ENCODE results near the gene ADAMTSL5.
"Not testable (repeated sequence)": the region's sequence is repeated elsewhere in the genome, so short reads cannot be mapped to it uniquely, and the experiment has no call there.

- not testable (repeated sequence) for TF ChIP-seq POLR2A (IDR thresholded peaks at IDR 0.05; ENCODE audit: low read length); GATA1 (IDR thresholded peaks at IDR 0.05; ENCODE audit: low read depth, low read length)
Measured at GRCh38 chr19:1539749-1540148, 26.9 kb upstream of the ADAMTSL5 start.
